ENCODE data around the gene ELAVL4.

Gene ELAVL4

GRCh38 chr1:50179639-50180038 lies 70.9 kb downstream of the ELAVL4 start:
- no peak for DNase-seq (ENCODE audit: low spot score)

DNA sequence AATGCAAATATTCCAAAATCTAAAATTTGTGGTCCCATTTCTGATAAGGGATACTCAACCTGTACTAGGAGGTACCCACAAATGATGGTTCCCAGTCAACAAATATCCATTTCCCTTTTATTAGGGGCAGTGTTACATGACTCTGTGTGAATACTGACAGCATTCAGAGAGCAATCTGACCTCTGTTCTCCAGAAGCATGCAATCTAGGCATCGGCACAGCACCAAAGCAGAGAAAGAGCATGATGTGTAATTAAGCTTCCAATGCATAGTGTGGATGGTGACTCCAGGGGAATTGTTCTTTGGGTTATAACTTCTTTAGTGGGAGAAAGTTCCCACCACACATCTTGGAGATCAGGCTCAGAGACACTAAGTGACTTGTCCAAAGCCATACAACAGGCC lies 71.6 kb downstream of the ELAVL4 start:
- no peak for DNase-seq (ENCODE audit: low spot score)

- DNase-seq (ENCODE audit: low spot score) = no peak
These were observed 72.4 kb downstream of the ELAVL4 start for GRCh38 chr1:50181027-50181663.

- DNase-seq (ENCODE audit: low spot score) = no peak
These were observed 74.8 kb downstream of the ELAVL4 start for GRCh38 chr1:50183378-50184133.

GRCh38 chr1:50189369-50189768 lies 80.6 kb downstream of the ELAVL4 start:
- DNase-seq (ENCODE audit: low spot score) = no peak

GRCh38 chr1:50193002-50193401 lies 84.3 kb downstream of the ELAVL4 start:
- no peak for DNase-seq (ENCODE audit: low spot score)

- no peak for DNase-seq (ENCODE audit: low spot score)
These were observed 86.5 kb downstream of the ELAVL4 start for GRCh38 chr1:50195205-50195604.

- DNase-seq (ENCODE audit: low spot score) = no peak
These were observed 87.4 kb downstream of the ELAVL4 start for GRCh38 chr1:50196081-50196480.

DNA sequence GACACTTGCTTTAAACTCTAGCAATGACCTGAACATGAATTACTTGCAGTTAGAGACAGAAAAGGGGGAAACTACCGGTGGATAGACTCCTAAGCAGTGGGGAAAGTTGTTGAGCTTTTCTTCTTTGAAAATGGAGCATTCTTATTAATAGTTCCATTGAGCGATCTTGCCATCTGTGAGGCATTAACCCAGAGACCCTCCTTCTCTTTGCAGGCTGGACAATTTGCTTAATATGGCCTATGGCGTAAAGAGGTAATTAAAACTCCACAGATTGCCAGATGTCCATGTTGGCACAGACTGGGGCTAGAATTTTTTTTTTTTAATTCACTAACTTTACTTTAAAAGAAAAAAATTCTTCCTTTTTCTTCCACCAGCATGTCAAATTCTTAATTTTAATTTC lies 88.5 kb downstream of the ELAVL4 start:
- no peak for DNase-seq (ENCODE audit: low spot score)

GRCh38 chr1:50208315-50208714 lies 99.6 kb downstream of the ELAVL4 start:
- DNase-seq (ENCODE audit: low spot score) = no peak

- DNase-seq (ENCODE audit: low spot score) = no peak
These were observed 100.0 kb downstream of the ELAVL4 start for GRCh38 chr1:50208756-50209155.

DNA sequence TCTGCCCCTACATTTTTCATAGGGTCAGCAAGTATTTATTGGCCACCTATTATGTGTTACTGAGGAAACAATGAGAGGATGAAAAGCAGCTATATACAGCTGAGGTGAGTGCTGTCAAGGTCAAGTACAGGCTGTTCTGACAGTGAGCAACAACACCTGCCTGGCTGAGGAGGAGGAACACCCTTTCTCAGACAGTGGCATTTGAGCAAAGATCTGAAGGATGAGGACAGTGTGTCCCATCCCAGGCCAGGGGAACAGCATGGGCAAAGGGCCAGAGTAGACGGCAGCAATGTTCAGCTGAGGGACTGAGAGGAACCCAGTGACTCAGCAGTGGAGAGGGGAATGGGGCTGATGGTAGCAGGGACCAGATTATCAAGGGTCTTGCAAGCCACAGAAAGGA lies 101.0 kb downstream of the ELAVL4 start:
- no peak for DNase-seq (ENCODE audit: low spot score)

- no peak for DNase-seq (ENCODE audit: low spot score)
These were observed 104.8 kb downstream of the ELAVL4 start for GRCh38 chr1:50213505-50213904.

DNA sequence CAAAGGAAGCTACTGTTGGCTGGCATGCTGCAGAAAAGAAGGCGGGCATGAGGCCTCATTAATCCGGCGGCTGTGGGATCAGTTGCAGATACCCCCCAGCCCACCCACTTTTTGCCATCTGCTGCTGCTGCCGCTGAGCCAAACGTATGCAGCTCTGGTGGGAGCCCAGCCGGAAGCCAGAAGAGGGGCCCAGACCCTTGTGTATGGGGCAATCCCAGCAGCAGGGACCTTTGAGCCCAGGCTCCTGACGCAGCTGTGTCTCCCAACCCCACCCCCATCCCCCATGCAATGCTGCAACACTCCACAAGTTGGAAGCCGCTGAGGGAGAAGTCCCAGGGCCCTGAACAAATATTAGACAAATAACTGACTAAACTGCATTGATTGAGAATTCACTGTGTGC lies 106.0 kb downstream of the ELAVL4 start:
- no peak for DNase-seq (ENCODE audit: low spot score)

DNA sequence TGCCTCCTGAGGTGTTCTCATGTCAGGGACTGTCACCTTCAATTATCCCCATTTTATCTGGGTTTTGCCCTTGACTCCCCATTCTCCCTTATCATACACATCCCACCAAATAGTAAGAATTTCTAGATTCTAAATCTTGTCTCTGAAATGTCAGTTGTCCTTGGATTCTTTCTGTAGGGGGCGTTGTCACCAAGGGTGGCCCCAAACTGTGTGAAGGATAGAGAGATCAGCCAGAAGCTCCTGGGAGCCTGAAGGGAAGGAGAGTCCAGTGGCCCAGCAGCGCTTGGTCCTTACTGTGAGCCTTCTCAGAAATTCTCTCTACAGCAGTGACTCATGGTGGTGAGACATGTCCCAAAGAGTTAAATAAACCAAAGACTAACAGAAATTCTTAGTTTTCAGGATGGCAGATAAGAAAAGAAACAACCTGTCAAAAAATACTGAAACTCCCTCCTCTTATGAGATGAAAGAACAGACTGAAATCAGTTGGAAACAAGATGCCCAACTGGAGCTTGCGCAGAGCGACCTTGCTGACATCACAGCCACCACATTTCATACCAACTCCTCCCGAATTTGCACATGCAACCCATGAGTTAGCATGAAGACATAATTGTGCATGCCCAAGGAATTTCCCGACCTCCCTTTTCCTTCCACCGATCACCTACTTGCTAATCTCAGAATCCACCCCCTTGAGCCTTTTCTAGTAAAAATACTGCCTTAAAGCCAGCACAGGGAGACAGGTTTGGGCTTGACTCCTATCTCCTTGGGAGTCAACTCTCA lies 109.8 kb downstream of the ELAVL4 start:
- no peak for DNase-seq (ENCODE audit: low spot score)

DNA sequence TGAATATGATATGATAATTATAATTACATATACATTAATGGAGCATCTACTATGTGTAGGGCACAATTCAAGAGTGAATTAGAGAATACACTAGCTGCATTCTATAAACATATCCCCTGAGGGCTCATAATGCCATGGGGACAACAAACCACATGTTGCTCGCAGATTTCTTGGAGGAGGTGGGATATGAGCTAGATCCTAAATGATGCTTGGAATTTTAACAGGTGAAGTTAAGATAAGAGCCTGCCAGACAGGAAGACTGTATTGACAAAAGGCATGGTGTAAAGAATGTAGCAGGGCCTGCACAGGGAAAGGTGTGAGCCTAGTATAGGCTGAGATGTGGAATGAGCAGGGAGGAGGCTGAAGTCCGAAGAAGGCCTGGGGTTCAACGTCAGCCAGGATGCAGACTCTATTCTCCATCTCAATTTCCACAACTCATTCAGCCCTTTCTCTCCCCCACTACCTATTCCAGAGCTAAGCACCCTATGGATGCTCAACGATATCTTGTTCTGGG lies 120.2 kb downstream of the ELAVL4 start:
- no peak for DNase-seq (ENCODE audit: low spot score)

DNA sequence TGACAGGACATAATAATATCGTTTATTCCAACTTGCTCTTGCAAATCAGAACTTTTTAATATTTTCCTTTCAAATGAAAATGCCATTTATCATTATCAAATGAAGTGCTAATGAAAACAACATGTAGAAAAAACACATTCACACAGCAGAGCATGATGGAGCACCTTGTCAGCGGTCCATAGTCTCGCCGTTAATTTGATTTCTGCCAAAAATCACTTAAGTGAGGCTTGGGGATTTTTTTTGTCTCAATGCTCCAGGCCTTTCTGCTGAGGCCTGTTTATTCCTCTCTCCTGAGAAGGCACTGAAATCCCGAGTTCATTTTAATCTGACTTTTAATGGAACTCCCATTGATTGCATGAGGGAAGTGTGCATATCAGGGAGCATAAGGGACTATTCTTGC lies 122.5 kb downstream of the ELAVL4 start:
- no peak for DNase-seq (ENCODE audit: low spot score)

DNA sequence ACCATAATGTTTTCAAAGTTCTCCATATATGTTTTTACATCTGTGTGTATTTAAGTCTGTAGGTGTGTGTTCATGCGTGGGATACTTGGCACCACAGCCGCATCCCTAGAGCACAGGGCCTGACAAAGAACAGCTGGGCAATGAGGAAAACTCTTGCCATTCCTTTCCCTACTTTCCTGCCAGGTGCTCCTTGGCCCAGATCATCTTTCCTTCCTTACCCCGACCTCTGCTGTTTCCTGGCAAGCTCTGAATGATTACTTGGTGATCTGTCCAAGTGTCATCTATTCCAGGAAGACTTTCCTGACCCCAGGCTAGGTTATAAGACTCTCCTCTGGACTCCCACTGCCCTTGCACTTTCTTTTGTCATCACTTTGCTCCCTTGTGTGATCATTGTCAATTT lies 123.6 kb downstream of the ELAVL4 start:
- DNase-seq (ENCODE audit: low spot score) = no peak

DNA sequence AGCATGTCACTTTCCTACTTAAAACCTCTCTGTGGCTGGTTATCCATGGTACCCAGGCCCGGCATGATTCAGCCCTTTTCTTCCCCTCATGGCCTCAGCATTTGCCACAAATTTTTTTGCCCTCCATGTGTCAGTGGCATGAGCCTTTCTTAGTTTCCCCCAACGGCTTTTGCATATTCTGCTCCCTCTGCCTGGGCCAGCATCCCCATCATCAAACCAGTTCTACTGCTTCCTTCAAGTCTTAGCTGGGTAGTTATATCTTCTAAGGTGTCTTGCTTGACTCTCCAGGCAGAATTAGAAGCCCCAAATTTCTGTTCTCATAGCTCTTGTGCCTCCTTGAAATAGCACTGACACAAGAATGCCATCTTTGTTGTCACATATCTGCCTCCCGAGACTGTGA lies 127.9 kb downstream of the ELAVL4 start:
- DNase-seq (ENCODE audit: low spot score) = no peak

DNA sequence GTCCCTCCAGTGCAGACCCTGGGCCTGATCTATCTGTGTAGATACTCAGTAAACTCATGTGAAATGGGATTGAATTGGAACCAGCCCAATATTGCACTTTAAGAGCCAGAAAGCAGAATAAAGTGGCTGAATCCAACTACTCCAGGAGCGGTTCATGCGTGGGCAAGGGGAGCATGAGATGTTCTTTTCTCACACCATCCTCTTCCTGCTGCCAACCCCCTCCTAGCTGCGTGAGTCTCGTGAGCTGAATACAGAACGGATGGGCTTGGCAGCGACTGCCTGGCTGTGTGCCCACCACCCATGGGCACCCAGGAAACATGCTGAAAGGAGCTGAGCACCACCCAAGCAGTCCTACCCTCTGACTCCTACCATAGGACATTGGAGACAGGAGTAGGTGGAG lies 128.3 kb downstream of the ELAVL4 start:
- no peak for DNase-seq (ENCODE audit: low spot score)

GRCh38 chr1:50243939-50244338 lies 135.2 kb downstream of the ELAVL4 start:
- DNase-seq (ENCODE audit: low spot score) = no peak

GRCh38 chr1:50246869-50247268 lies 138.1 kb downstream of the ELAVL4 start:
- DNase-seq (ENCODE audit: low spot score) = no peak

DNA sequence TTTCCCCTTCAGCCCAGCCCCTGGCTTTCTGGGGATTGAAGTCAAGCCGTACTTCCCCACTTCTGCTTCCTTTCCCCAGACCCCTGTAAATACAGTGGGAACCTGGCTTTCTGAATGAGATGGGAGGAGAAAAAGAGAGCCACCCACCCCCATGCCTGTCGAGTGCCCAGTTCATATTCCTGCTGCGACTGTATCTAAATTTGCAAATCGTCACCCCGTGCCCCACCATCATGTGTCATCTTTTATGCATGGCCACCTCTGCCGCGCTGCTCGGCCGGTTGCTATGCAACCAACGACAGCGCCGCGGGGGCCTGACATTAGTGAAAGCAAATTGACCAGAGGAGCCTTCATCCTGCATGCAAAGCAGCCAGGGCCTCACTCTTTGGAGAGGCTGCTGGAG lies 143.0 kb downstream of the ELAVL4 start:
- no peak for DNase-seq (ENCODE audit: low spot score)
